Spleen (tissue), 11 donors: ENCODE results near the gene CLDN11. TPM values are rescaled to one million over a fixed set of nuclear protein-coding genes. Genes with fewer than 3 reads are reported as not detected.

ENCODE experiments used
- DNase-seq: peaks from one replicate; pipeline ENCODE4 v3.0.0-alpha.2; 2020
- H3K27ac ChIP-seq, 8 donors: fragments of 200-600 bp; sonication (generic) in 7 of 8; 1 replicate in 4 of 8; 2 replicates in 4 of 8; pipeline versions ENCODE4 v1.5.0 to v1.8.0; 2016 to 2021; ENCODE audit warnings: inconsistent platforms in 4 of 8, mild to moderate bottlenecking in 4 of 8, moderate library complexity in 1 of 8
- H3K27me3 ChIP-seq, 7 donors: fragments of 200-600 bp; sonication (generic) in 6 of 7; replicated peaks in 1 of 7; 1 replicate in 4 of 7; 2 replicates in 3 of 7; pipeline versions ENCODE4 v1.5.0 to v1.8.0; 2016 to 2021; ENCODE audit warnings: inconsistent platforms in 3 of 7, mild to moderate bottlenecking in 1 of 7
- H3K36me3 ChIP-seq, 6 donors: fragments of 200-600 bp; sonication (generic) in 5 of 6; 1 replicate in 4 of 6; 2 replicates in 2 of 6; pipeline versions ENCODE4 v1.5.0 to v1.8.0; 2016 to 2021; ENCODE audit warnings: inconsistent platforms in 2 of 6
- H3K4me1 ChIP-seq, 6 donors: fragments of 200-600 bp; sonication (generic) in 5 of 6; 1 replicate in 3 of 6; 2 replicates in 3 of 6; pipeline versions ENCODE4 v1.5.0 to v1.8.0; 2016 to 2021; ENCODE audit warnings: inconsistent platforms in 3 of 6
- H3K4me3 ChIP-seq, 8 donors: fragments of 200-600 bp; sonication (generic) in 7 of 8; 1 replicate in 4 of 8; 2 replicates in 4 of 8; pipeline versions ENCODE4 v1.5.0 to v1.8.0; 2016 to 2021; ENCODE audit warnings: inconsistent platforms in 4 of 8, mild to moderate bottlenecking in 4 of 8, moderate library complexity in 2 of 8
- H3K9me3 ChIP-seq, 8 donors: fragments of 200-600 bp; sonication (generic) in 7 of 8; 1 replicate in 4 of 8; 2 replicates in 4 of 8; pipeline versions ENCODE4 v1.5.0 to v1.8.0; 2016 to 2021; ENCODE audit warnings: inconsistent platforms in 4 of 8
- CTCF ChIP-seq, 11 experiments: fragments of 200-600 bp in 7 of 11; fragments of 450-650 bp in 4 of 11; sonication (generic) in 4 of 11; IDR thresholded peaks in 8 of 11; conservative IDR thresholded peaks in 3 of 11; 1 replicate in 7 of 11; 2 replicates in 4 of 11; pipeline versions ENCODE4 v1.4.0 to v1.8.0; 2016 to 2021; ENCODE audit warnings: antibody characterized with exemption in 11 of 11, inconsistent platforms in 4 of 11, mild to moderate bottlenecking in 1 of 11
- POLR2A ChIP-seq, 3 donors: fragments of 450-650 bp; IDR thresholded peaks; one replicate each; pipeline ENCODE4 v1.5.1; 2017; ENCODE audit warnings: antibody characterized with exemption in 3 of 3, mild to moderate bottlenecking in 1 of 3
- POLR2AphosphoS5 ChIP-seq, 3 donors: sonication (generic); formaldehyde crosslinking; IDR thresholded peaks; one replicate each; pipeline ENCODE4 v1.5.1; 2017; ENCODE audit warnings: antibody characterized with exemption in 3 of 3
- WGBS, 5 donors: extraction: QIAGEN DNeasy Blood & Tissue Kit in 3 of 5; methylation state at CpG; one replicate each; pipeline versions ENCODE4 v1.1.5 to v1.1.7; 2013 to 2018; 5-methylcytosine and 5-hydroxymethylcytosine counted together
- intact Hi-C: fragments of 100-400 bp; cut with DNase I; formaldehyde crosslinking; loops from one replicate; pipeline ENCODE4 v1.15.0; 2023; ENCODE audit warnings: low total_unique reads
- polyA plus RNA-seq, 3 donors: library from polyadenylated mRNA; stranded (reverse); fragments of 200-250 nt; gene quantifications; one replicate each; pipeline ENCODE4 v1.2.1, GENCODE V29; 2013
- total RNA-seq, 7 donors: library from RNA; depleted of rRNA in 3 of 7; stranded (reverse); fragments of >200 nt in 3 of 7; fragmentation: NEBNext Ultra II Directional in 4 of 7; extraction: Animal tissue kit (Norgen Biotek cat#: 25700) in 4 of 7; gene quantifications; one replicate each; pipeline versions ENCODE4 v1.1.0 to v1.2.1, GENCODE V29; 2016 to 2021
- donor health status: healthy with polysubstance abuse.
- donor health status: DM: no; HTN: no; CAD: no; lungs with moderate emphysema.
- donor health status: DM: no; HTN: no; CAD: no.
- donor health status: Bipolar disorder and iron deficiency.
- donor health status: healthy.
- donor health status: DM: no; HTN: no; CAD: no.
- donor health status: DM: yes; HTN: yes; CAD: no.

CLDN11 gene
- total and polyA plus RNA-seq, 10 donors = 0.70 to 10.7 (median 4.1) TPM

GRCh38 chr3:170467571-170468147, 49.0 kb downstream of the CLDN11 start:
- Histone ChIP-seq H3K36me3 (no peaks in the 10 kb centered on the region), H3K4me1 (no peaks in the 10 kb centered on the region), H3K27ac (no peak overlapping the region), H3K4me3 (no peak overlapping the region), H3K9me3 (no peaks in the 10 kb centered on the region), H3K27me3 (peaks cover 0 to 22% (median 0%) of the 10 kb centered on the region in 7 donors)
- TF ChIP-seq CTCF (IDR thresholded peaks at IDR 0.05 in 8 of 11, conservative IDR thresholded peaks at IDR 0.05 in 3 of 11) = no peak
- TF ChIP-seq POLR2AphosphoS5 (IDR thresholded peaks at IDR 0.05) = no peak
- no peak for TF ChIP-seq POLR2A (IDR thresholded peaks at IDR 0.05)
- intact Hi-C loops = no loop called here
- 62 to 71% (median 65%) methylated on average over 7 of the region's 7 CpGs for WGBS, 5 donors
- DNase-seq = no peak

- H3K9me3 ChIP-seq = no peaks in the 10 kb centered on the region
- 60 to 72% (median 66%) methylated on average over 5 of the region's 5 CpGs for WGBS, 5 donors
- DNase-seq = no peak
- no peak overlapping the region for H3K27ac ChIP-seq
- H3K4me3 ChIP-seq = no peak overlapping the region
- TF ChIP-seq POLR2AphosphoS5 (IDR thresholded peaks at IDR 0.05) (no peak), CTCF (IDR thresholded peaks at IDR 0.05 in 8 of 11, conservative IDR thresholded peaks at IDR 0.05 in 3 of 11) (no peak), POLR2A (IDR thresholded peaks at IDR 0.05) (no peak)
- intact Hi-C loops = no loop called here
- no peaks in the 10 kb centered on the region for H3K4me1 ChIP-seq
- no peaks in the 10 kb centered on the region for H3K36me3 ChIP-seq
- peaks cover 0 to 13% (median 0%) of the 10 kb centered on the region in 7 donors for H3K27me3 ChIP-seq
Measured at GRCh38 chr3:170469151-170470062, 50.7 kb downstream of the CLDN11 start.

- no peak overlapping the region for H3K4me3 ChIP-seq
- no peak for TF ChIP-seq CTCF (IDR thresholded peaks at IDR 0.05 in 8 of 11, conservative IDR thresholded peaks at IDR 0.05 in 3 of 11)
- no peak for TF ChIP-seq POLR2A (IDR thresholded peaks at IDR 0.05)
- no peak for TF ChIP-seq POLR2AphosphoS5 (IDR thresholded peaks at IDR 0.05)
- DNase-seq = no peak
- H3K36me3 ChIP-seq = no peaks in the 10 kb centered on the region
- peaks cover 0 to 13% (median 0%) of the 10 kb centered on the region in 7 donors for H3K27me3 ChIP-seq
- H3K27ac ChIP-seq = no peak overlapping the region
- intact Hi-C loops = no loop called here
- 58 to 71% (median 67%) methylated on average over 9 of the region's 9 CpGs for WGBS, 5 donors
- H3K9me3 ChIP-seq = no peaks in the 10 kb centered on the region
- no peaks in the 10 kb centered on the region for H3K4me1 ChIP-seq
Measured at GRCh38 chr3:170470063-170471016, 51.7 kb downstream of the CLDN11 start.
